ENCODE data around the gene CPLX3.

Gene CPLX3

GRCh38 chr15:74873036-74873755 is 46.8 kb downstream of the CPLX3 start, which contains the start of gene SCAMP2:
Gene SCAMP2 (minus strand): TSS chr15:74873365. CDS start chr15:74873255, 110 bp downstream.
- TF ChIP-seq CTCF (IDR thresholded peaks at IDR 0.05; ENCODE audit: control extremely low read depth, extremely low read depth, low read depth, missing control alignments): no peak

GRCh38 chr15:74873756-74874424 is 47.5 kb downstream of the CPLX3 start:
- DNase-seq (ENCODE audit: extremely low spot score): no peak
- TF ChIP-seq CTCF (IDR thresholded peaks at IDR 0.05; ENCODE audit: control extremely low read depth, extremely low read depth, low read depth, missing control alignments): no peak
- ChIA-PET CTCF (interaction anchor here (1.3 to 15.4 kb wide), 4 partner anchors 9 to 103 kb away, joined by 5 to 131 read pairs (median 8); no protein-coding TSS in a partner anchor), POLR2A (interaction anchor here (0.6 to 1.4 kb wide), 3 partner anchors 15 to 321 kb away, joined by 3 to 5 read pairs (median 4); no protein-coding TSS in a partner anchor)

More at GRCh38 chr15:74873036-74873755, 46.8 kb downstream of the CPLX3 start, which contains the start of gene SCAMP2:
- POLR2A ChIA-PET: interaction anchor here (1.4 kb wide), 1 partner anchor 16 kb away, joined by 4 read pairs; no protein-coding TSS in a partner anchor
- CTCF ChIA-PET: interaction anchor here (1.3 to 15.4 kb wide), 4 partner anchors 10 to 102 kb away, joined by 5 to 131 read pairs (median 8); no protein-coding TSS in a partner anchor
- peak; percentile 96 for DNase-seq (ENCODE audit: extremely low spot score)

DNA sequence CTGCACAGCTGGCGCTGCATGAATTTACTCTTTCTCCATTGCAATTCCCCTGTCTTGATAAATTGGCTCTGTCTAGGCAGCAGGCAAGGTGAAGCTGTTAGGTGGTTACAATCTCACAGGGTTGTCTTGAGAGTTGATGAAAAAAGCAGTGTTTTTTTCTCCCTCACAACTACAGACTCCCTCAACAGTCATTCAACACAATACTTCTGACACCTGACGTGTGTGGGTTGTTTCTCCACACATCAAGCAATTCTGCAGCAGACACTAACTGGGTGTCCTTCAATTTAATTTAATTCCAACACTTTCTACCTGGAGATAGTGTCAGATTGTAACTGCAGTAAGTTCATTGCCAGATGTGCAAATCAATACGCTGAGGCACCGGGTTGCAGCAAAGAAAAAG is 51.8 kb downstream of the CPLX3 start:
- TF ChIP-seq CTCF (IDR thresholded peaks at IDR 0.05; ENCODE audit: control extremely low read depth, extremely low read depth, low read depth, missing control alignments): no peak
- ChIA-PET CTCF (interaction anchor here (1.6 to 15.4 kb wide), 2 partner anchors 24 to 51 kb away, joined by 3 to 131 read pairs; partner anchors contain the start of gene CPLX3), POLR2A (no interaction called here)
- no peak for DNase-seq (ENCODE audit: extremely low spot score)
